Right cardiac atrium (tissue), 5 donors: ENCODE results near the gene ILK. TPM values are rescaled to one million over a fixed set of nuclear protein-coding genes. Genes with fewer than 3 reads are reported as not detected.

Experiments used
- ATAC-seq, 2 donors: fragments of 200-7000 bp; cut with Tn5 transposase; one replicate each; pipeline versions ENCODE4 v1.8.0 to v1.9.1; 2020; ENCODE audit warnings: moderate library complexity in 2 of 2, mild to moderate bottlenecking in 1 of 2
- DNase-seq, 3 donors: peaks; one replicate each; pipeline ENCODE4 v3.0.0-alpha.2; 2020
- H3K27ac ChIP-seq: one replicate; pipeline ENCODE4 v1.5.1; 2013; ENCODE audit warnings: mild to moderate bottlenecking, low read length, control low read depth, moderate library complexity
- H3K27me3 ChIP-seq: one replicate; pipeline ENCODE4 v1.6.1; 2013; ENCODE audit not compliant: control insufficient read depth, insufficient read depth
- H3K4me1 ChIP-seq: one replicate; pipeline ENCODE4 v1.6.1; 2013; ENCODE audit warnings: low read length; ENCODE audit not compliant: control insufficient read depth, insufficient read depth
- H3K4me3 ChIP-seq: one replicate; pipeline ENCODE4 v1.5.1; 2013; ENCODE audit warnings: low read length, control low read depth
- H3K9me3 ChIP-seq: one replicate; pipeline ENCODE4 v1.6.1; 2013; ENCODE audit warnings: low read length; ENCODE audit not compliant: control insufficient read depth
- WGBS: extraction: QIAGEN DNeasy Blood & Tissue Kit; methylation state at CpG from one replicate; pipeline ENCODE4 v1.1.7; 2013; 5-methylcytosine and 5-hydroxymethylcytosine counted together
- intact Hi-C, 4 donors: fragments of 100-400 bp; cut with DNase I; formaldehyde crosslinking; loops; one replicate each; pipeline versions ENCODE4 v1.11.0 to v1.14.0; 2022 to 2023
- polyA plus RNA-seq: library from polyadenylated mRNA; stranded (reverse); fragments of 200-250 nt; gene quantifications from one replicate; pipeline ENCODE4 v1.2.3, GENCODE V29; 2013
- total RNA-seq, 4 donors: library from RNA; stranded (reverse); fragmentation: NEBNext Ultra II Directional; extraction: Animal tissue kit (Norgen Biotek cat#: 25700); gene quantifications; one replicate each; pipeline ENCODE4 v1.2.1, GENCODE V29; 2021
- donor health status: healthy with polysubstance abuse.
- donor health status: DM: no; HTN: yes; CAD: no.
- donor health status: DM: no; HTN: no; CAD: no.
- donor health status: DM: no; HTN: yes; CAD: no; lungs with severe emphysema.
- donor health status: DM: yes; HTN: yes; CAD: no.

Gene ILK
- total and polyA plus RNA-seq, 5 donors = 176 to 196 (median 190) TPM

DNA sequence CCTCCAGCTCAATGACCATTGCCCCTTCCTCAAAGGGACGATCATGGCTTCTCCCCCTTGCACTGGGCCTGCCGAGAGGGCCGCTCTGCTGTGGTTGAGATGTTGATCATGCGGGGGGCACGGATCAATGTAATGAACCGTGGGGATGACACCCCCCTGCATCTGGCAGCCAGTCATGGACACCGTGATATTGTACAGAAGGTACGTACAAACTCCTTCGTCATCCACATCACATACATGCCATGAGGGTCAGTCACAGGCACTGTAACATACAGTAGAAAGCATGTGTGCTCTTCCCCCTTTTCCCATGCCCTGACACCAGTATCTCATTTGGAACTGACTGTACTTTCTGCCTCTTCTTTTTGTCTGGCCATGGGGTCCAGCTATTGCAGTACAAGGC is 4.4 kb downstream of the ILK start:
- intact Hi-C loops = no loop called here
- 86% methylated on average over 9 of the region's 9 CpGs for WGBS
- Histone ChIP-seq H3K9me3 (no peaks in the 10 kb centered on the region), H3K27ac (peak overlapping the region; percentile 47), H3K4me1 (peaks cover 16% of the 10 kb centered on the region), H3K4me3 (no peak overlapping the region), H3K27me3 (no peaks in the 10 kb centered on the region)
- DNase-seq (peak in 1 of 3 donors; percentile 46), ATAC-seq (no peak)

DNA sequence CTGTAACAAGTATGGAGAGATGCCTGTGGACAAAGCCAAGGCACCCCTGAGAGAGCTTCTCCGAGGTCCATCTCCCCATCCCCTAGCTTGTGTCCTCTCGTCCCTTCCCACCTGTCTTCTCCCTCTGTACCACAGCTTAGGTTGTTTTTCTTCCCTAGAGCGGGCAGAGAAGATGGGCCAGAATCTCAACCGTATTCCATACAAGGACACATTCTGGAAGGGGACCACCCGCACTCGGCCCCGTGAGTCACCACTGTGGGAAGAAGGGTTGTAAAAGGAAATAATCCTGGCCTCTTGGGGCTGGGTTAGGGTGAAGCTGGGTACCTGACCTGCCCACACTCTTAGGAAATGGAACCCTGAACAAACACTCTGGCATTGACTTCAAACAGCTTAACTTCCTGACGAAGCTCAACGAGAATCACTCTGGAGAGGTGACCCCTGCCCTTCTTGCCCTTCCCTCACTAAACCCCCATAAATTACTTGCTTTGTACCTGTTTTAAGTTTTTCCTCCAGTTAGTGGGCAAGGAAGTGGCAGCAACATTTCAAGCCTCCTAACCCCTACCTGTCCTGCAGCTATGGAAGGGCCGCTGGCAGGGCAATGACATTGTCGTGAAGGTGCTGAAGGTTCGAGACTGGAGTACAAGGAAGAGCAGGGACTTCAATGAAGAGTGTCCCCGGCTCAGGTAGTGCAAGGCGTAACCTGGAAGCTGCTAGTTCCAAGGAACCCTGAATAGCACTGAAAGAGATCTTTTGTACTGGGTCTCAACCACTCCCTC is 5.3 kb downstream of the ILK start:
- Histone ChIP-seq H3K27ac (no peak overlapping the region), H3K4me3 (no peak overlapping the region), H3K27me3 (no peaks in the 10 kb centered on the region), H3K4me1 (peaks cover 16% of the 10 kb centered on the region), H3K9me3 (no peaks in the 10 kb centered on the region)
- WGBS = 84% methylated on average over 14 of the region's 14 CpGs
- ATAC-seq (no peak), DNase-seq (no peak)
- intact Hi-C loops = no loop called here

DNA sequence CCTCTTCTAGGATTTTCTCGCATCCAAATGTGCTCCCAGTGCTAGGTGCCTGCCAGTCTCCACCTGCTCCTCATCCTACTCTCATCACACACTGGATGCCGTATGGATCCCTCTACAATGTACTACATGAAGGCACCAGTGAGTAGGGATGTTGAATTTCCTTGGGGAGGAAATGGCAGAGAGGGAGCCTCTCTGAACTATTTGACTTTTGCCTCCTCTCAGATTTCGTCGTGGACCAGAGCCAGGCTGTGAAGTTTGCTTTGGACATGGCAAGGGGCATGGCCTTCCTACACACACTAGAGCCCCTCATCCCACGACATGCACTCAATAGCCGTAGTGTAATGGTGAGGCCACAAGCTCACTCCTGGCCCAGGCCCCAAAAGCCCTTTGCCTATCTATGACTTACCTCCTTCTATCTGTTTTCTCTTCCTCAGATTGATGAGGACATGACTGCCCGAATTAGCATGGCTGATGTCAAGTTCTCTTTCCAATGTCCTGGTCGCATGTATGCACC is 6.0 kb downstream of the ILK start:
- ATAC-seq (no peak), DNase-seq (no peak)
- WGBS = 73% methylated on average over 8 of the region's 8 CpGs

DNA sequence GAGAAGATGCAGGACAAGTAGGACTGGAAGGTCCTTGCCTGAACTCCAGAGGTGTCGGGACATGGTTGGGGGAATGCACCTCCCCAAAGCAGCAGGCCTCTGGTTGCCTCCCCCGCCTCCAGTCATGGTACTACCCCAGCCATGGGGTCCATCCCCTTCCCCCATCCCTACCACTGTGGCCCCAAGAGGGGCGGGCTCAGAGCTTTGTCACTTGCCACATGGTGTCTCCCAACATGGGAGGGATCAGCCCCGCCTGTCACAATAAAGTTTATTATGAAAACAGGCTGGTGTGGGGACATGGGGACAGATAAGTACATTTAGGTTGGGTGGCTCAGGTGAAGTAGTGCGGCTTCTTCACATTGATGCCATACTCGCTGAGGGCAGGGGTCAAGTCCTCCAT is 7.0 kb downstream of the ILK start:
- peaks cover 14% of the 10 kb centered on the region for H3K4me1 ChIP-seq
- DNase-seq = peak in 1 of 3 donors; percentile 65
- H3K27me3 ChIP-seq = no peaks in the 10 kb centered on the region
- no peak overlapping the region for H3K27ac ChIP-seq
- H3K4me3 ChIP-seq = no peak overlapping the region
- WGBS = 87% methylated on average over 6 of the region's 6 CpGs
- intact Hi-C loops = loop anchor here in 2 of 4 donors (5.0 kb wide), 1 partner anchor 72 kb away; the partner anchor contains the start of gene MRPL17 (in 2 of the 2)
- no peaks in the 10 kb centered on the region for H3K9me3 ChIP-seq
- no peak for ATAC-seq

More for the DNA sequence above, 6.0 kb downstream of the ILK start:
- Histone ChIP-seq H3K9me3 (no peaks in the 10 kb centered on the region), H3K4me1 (peaks cover 16% of the 10 kb centered on the region), H3K27me3 (no peaks in the 10 kb centered on the region), H3K4me3 (no peak overlapping the region), H3K27ac (no peak overlapping the region)
- intact Hi-C loops = loop anchor here in 2 of 4 donors (5.0 kb wide), 1 partner anchor 73 kb away; the partner anchor contains the start of gene MRPL17 (in 2 of the 2)

DNA sequence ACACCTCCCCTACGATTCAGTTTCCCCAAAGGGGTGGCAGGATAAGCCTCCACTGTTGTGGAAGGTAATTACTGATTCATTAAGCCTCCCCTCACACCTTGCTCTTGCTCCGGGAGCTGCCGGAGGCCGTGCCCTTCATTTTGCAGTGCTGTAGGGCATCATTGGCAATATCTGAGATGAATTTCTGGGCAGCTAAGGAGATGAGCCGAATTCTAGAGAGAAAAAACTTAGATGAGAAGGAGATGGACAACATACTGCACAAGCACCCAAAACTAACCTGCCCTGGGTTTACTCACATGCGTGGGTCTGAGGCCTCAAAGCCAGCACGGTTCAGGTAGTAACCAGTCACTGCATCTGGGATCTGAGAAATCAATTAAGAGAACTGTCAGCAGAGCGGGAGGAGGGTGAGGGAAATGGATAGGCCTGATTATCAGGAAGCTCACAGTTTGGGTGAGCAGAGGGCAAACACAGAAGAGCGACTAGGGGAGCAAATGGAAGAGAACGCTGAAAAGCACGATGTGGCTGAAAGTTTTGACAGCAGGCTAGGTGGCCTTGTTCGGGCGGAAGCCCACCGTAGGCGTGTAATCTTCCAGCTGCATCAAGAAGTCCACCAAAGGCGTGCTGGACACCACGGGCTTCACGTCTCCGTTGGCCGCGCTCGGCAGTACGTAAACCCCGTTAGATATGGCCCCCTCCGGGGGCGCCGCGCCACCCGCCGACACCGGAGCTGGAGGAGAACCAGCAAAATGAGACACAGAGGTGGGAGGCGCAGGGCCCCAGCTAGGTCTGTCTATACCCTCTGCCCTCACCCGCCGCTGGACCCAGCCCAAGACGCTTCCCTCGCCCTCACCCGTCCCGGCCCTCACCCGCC is 7.8 kb downstream of the ILK start:
- WGBS = 10% methylated on average over 39 of the region's 39 CpGs
- peaks cover 11% of the 10 kb centered on the region for H3K4me1 ChIP-seq
- no peaks in the 10 kb centered on the region for H3K9me3 ChIP-seq
- peak overlapping the region; percentile 91 for H3K4me3 ChIP-seq
- H3K27ac ChIP-seq = peak overlapping the region; percentile 88
- DNase-seq (peak; percentile 61 to 89 (median 80)), ATAC-seq (peak; percentile 1 to 2)
- H3K27me3 ChIP-seq = no peaks in the 10 kb centered on the region
- intact Hi-C loops = loop anchor here in 2 of 4 donors (5.0 kb wide), 1 partner anchor 71 kb away; the partner anchor contains the start of gene MRPL17 (in 2 of the 2)

DNA sequence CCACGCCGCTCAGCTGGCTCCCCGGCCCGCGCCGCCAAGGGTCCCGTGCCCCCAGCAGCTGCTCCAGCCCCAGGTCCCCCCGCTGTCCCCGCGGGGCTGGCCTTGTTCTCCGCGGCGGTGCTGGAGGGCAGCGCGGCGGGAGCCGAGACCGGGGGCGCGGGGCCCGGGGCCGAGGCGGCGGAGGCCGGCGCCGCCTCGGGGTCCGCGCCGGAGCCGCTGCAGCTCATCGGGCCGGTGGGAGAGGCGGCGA is 8.3 kb downstream of the ILK start:
- DNase-seq (no peak), ATAC-seq (no peak)
- H3K9me3 ChIP-seq = no peaks in the 10 kb centered on the region
- peaks cover 6% of the 10 kb centered on the region for H3K4me1 ChIP-seq
- H3K27me3 ChIP-seq = no peaks in the 10 kb centered on the region
- peak overlapping the region; percentile 88 for H3K27ac ChIP-seq
- peak overlapping the region; percentile 91 for H3K4me3 ChIP-seq
- intact Hi-C loops = loop anchor here in 3 of 4 donors (2.0 to 5.0 kb wide), 2 partner anchors 70 to 71 kb away; partner anchors contain the start of gene MRPL17 (in 3 of the 3)
- WGBS = under 1% methylated on average over 36 of the region's 36 CpGs

DNA sequence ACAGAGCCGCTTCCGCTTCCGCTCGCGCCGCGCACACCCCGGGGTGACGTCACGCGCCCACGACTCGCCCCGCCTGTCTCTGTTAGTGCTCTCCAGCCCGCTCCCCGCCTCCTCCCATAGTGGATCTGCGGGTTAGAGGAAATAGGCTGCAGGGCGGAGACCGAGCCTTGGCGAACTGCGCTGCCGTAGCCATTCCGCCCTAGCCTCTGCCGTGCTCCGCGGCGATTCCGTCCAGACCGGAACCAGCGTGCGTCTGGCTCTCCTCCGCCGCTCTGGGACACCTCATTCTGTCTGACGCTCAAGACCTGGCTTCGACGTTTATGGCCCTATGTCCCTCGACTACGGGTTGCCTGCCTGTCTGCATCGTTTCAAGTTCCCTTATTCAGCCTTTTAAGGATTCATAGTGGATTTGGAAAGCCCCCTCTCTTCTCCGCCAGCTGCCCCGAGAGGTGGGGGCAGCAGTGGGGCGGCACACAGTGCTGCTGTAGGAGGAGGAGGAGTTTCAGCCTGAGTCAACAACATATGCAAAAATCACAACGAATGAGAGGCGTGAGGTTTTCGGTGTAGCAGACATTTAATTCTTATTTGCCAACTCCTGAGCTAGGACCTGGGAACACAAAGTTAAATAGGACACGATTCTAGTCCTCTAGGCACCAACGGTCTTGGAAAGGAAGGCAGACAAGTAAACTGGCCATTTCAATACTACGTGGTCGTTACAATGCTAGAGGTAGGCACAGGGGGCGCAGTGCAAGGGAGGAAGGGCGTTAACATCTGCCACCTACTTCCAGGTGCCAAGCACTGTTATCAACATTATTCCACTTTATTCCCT is 8.9 kb downstream of the ILK start, which contains the start of gene TAF10:
Gene TAF10, minus strand, starts transcription at position 4 of the 829 bp plus-strand sequence. CDS start 27 bp downstream, outside the sequence.
- intact Hi-C loops = loop anchor here in 3 of 4 donors (2.0 to 5.0 kb wide), 2 partner anchors 70 kb away; partner anchors contain the start of gene MRPL17 (in 3 of the 3)
- Histone ChIP-seq H3K27ac (peak within 1 kb of the TSS; percentile 98), H3K27me3 (no peaks in the 10 kb centered on the region), H3K4me1 (peaks cover 5% of the 10 kb centered on the region), H3K4me3 (peak within 1 kb of the TSS; percentile 91), H3K9me3 (no peaks in the 10 kb centered on the region)
- peak; percentile 95 for ATAC-seq
- under 1% methylated on average over 51 of the region's 51 CpGs for WGBS
- DNase-seq = peak; percentile 99 to 100 (median 99)

DNA sequence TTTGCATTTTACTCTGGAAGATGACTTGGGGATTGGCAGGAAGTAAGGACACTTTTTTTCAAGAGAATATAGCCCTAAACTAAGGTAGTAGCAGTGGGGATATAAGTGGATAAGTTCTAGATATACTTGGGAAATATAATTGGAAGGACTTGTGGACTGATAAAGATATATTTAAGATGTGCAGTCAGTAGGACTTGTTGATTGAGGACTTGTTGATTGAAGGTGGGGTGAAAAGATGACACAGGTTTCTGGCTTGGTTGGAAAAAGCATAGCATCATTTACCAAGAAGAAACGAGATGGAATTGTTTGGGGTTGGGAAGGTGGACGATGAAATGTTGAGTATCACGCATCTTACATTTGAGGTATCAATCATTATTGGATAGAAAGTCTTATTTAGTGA is 9.9 kb downstream of the ILK start:
- intact Hi-C loops = loop anchor here in 3 of 4 donors (2.0 to 5.0 kb wide), 2 partner anchors 69 kb away; partner anchors contain the start of gene MRPL17 (in 3 of the 3)
- WGBS = 96% methylated on average over 3 of the region's 3 CpGs

DNA sequence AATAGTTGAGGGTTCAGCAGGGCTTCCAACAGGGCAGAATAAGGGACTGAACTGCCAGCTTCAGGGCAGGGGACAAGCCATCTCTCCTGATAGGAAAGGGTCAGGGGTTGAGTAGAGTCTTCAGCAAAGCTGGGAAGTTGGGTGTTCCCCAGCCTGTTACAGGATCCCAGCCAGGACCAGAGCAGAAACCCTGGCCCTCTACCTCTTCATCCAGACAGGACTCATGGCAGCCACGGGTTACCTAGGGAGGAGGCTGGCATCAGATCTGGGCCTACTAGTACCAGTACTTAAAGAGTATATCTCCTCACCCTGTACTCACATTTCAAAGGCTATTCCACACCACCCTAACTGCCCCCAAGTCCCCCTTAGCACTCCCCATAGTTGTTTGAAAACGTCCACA is 10.9 kb downstream of the ILK start:
- Histone ChIP-seq H3K4me1 (peaks cover 2% of the 10 kb centered on the region), H3K27ac (no peak overlapping the region), H3K4me3 (no peak overlapping the region), H3K9me3 (no peaks in the 10 kb centered on the region), H3K27me3 (no peaks in the 10 kb centered on the region)
- no peak for ATAC-seq
- 88% methylated on average over 2 of the region's 2 CpGs for WGBS
- no peak for DNase-seq
- intact Hi-C loops = loop anchor here in 2 of 4 donors (5.0 kb wide), 1 partner anchor 68 kb away; the partner anchor contains the start of gene MRPL17 (in 2 of the 2)

More for the DNA sequence above, 9.9 kb downstream of the ILK start:
- DNase-seq (no peak), ATAC-seq (no peak)
- no peak overlapping the region for H3K4me3 ChIP-seq
- H3K27ac ChIP-seq = no peak overlapping the region
- H3K4me1 ChIP-seq = peaks cover 2% of the 10 kb centered on the region
- no peaks in the 10 kb centered on the region for H3K27me3 ChIP-seq
- H3K9me3 ChIP-seq = no peaks in the 10 kb centered on the region

DNA sequence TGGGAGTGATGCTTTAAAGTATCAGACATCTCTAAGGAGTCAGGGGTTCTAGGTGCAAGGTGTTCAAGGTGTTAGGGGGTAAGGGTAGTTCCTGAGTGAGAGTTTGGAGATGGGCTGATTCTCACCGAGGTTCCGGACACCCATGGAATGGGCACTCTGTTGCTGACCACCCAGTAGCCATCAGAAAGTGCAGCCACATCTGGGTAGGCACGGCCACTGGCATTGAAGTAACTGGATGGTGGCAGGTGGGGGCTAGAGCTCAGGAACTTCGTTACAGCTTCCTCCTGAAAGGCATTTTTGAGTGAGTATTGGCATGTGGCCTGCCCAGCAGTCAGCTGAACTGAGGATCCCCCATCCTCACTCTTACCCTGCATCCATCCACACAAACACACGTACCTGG is 11.5 kb downstream of the ILK start:
- intact Hi-C loops = no loop called here
- Histone ChIP-seq H3K9me3 (no peaks in the 10 kb centered on the region), H3K4me1 (peaks cover 2% of the 10 kb centered on the region), H3K4me3 (no peak overlapping the region), H3K27ac (no peak overlapping the region), H3K27me3 (no peaks in the 10 kb centered on the region)
- ATAC-seq = no peak
- WGBS = 95% methylated on average over 5 of the region's 5 CpGs
- no peak for DNase-seq
